Measurements from ENCODE around the gene COL5A1.

DNA sequence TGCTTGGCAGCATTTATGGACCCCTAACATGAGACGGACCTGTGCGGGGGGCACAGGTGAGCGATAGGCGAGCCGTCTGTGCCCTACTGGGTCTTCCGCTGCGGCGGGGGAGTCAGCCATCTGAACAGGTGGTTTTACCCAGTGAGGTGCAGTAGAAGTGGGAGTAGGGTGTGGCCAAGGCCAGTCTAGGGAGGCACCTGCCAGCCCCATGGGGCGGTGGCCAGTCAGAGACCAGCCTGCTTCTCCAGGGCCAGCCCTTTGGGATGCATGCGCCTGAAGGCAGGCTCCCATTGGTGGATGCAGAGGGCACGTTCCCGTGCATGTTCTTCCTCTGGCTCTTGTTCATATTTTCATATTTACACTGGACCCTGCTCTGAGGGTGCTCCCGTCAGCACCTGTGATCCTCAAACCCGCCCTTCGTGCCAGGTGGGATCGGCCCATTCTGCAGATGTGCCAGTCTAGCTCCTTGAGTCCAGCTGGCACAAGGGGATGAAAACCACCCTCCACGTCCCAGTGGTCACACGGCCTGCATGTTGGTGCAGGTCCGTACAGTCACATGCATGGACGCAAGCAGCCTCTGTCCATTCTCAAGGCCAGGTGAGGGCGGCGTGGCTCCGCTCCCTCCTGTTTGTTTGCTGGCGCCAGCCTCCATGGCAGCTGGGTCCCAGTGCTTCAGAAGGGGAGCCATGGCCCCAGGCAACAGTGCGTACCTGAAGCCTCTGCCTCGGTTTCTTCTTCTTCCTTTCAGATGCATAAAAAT, 9.0 kb downstream of the COL5A1 start:
- TF ChIP-seq, protein P1, sequence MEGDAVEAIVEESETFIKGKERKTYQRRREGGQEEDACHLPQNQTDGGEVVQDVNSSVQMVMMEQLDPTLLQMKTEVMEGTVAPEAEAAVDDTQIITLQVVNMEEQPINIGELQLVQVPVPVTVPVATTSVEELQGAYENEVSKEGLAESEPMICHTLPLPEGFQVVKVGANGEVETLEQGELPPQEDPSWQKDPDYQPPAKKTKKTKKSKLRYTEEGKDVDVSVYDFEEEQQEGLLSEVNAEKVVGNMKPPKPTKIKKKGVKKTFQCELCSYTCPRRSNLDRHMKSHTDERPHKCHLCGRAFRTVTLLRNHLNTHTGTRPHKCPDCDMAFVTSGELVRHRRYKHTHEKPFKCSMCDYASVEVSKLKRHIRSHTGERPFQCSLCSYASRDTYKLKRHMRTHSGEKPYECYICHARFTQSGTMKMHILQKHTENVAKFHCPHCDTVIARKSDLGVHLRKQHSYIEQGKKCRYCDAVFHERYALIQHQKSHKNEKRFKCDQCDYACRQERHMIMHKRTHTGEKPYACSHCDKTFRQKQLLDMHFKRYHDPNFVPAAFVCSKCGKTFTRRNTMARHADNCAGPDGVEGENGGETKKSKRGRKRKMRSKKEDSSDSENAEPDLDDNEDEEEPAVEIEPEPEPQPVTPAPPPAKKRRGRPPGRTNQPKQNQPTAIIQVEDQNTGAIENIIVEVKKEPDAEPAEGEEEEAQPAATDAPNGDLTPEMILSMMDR (IDR thresholded peaks at IDR 0.05; ENCODE audit: insufficient read depth, low read length), result no peak
- TF ChIP-seq POLR2AphosphoS5 (IDR thresholded peaks at IDR 0.05; ENCODE audit: low read depth), result no peak
- TF ChIP-seq, protein P2, sequence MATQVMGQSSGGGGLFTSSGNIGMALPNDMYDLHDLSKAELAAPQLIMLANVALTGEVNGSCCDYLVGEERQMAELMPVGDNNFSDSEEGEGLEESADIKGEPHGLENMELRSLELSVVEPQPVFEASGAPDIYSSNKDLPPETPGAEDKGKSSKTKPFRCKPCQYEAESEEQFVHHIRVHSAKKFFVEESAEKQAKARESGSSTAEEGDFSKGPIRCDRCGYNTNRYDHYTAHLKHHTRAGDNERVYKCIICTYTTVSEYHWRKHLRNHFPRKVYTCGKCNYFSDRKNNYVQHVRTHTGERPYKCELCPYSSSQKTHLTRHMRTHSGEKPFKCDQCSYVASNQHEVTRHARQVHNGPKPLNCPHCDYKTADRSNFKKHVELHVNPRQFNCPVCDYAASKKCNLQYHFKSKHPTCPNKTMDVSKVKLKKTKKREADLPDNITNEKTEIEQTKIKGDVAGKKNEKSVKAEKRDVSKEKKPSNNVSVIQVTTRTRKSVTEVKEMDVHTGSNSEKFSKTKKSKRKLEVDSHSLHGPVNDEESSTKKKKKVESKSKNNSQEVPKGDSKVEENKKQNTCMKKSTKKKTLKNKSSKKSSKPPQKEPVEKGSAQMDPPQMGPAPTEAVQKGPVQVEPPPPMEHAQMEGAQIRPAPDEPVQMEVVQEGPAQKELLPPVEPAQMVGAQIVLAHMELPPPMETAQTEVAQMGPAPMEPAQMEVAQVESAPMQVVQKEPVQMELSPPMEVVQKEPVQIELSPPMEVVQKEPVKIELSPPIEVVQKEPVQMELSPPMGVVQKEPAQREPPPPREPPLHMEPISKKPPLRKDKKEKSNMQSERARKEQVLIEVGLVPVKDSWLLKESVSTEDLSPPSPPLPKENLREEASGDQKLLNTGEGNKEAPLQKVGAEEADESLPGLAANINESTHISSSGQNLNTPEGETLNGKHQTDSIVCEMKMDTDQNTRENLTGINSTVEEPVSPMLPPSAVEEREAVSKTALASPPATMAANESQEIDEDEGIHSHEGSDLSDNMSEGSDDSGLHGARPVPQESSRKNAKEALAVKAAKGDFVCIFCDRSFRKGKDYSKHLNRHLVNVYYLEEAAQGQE (IDR thresholded peaks at IDR 0.05; ENCODE audit: insufficient replicate concordance, low read depth), result no peak
- TF ChIP-seq SPI1 (IDR thresholded peaks at IDR 0.05; ENCODE audit: borderline replicate concordance, low read depth), result no peak
- TF ChIP-seq GABPA (IDR thresholded peaks at IDR 0.05; ENCODE audit: low read depth), result no peak

Data from HL-60 (cell line).